NCI-H2081 (cell line): ENCODE measurements around the gene LAMC3.
"Not testable (repeated sequence)": the region's sequence is repeated elsewhere in the genome, so short reads cannot be mapped to it uniquely, and the experiment has no call there.

Experiments
- DNase-seq, 2 experiments: peaks; one replicate each; lab custom pipeline; 2025; lab: John Stamatoyannopoulos, UW

The LAMC3 gene

GRCh38 chr9:131028931-131029573 lies 20.1 kb downstream of the LAMC3 start:
- DNase-seq = no peak

GRCh38 chr9:131029574-131029952 lies 20.6 kb downstream of the LAMC3 start:
- no peak for DNase-seq

DNA sequence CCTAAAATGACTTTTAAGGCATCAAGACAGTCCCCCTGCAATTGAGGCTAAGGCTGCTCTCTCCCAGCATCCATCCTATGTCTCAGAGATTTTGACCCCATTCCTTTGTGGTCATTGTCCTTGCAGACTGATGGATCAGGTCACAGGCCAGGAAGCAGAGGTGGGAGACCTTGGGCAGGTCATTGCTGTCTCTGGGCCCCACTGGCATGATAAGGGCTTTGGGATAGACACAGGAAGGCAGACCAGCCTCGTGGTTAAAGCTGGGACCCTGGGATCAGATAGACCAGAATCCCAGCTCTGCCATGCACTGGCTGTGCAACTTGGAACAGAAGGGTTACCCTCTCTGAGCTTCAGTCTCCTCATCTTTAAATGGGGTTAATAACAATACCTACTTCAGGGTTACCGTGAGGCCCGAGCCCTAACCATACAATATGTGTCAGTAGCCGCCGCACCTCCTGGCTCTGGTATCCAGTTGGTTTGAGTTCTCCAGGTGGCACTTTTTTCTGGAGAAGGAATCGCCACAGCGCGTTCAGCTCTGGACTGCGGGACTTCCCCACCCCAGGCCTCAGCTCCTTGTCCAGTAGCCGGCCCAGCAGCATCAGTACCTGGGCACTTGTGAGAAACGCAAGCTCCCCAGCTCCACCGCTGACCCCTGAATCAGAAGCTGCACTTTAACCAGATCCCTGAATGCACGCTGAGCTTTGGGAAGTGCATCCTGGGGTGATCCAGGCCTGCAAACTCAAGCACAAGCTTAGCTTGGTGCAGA lies 21.4 kb downstream of the LAMC3 start:
- no peak for DNase-seq

DNA sequence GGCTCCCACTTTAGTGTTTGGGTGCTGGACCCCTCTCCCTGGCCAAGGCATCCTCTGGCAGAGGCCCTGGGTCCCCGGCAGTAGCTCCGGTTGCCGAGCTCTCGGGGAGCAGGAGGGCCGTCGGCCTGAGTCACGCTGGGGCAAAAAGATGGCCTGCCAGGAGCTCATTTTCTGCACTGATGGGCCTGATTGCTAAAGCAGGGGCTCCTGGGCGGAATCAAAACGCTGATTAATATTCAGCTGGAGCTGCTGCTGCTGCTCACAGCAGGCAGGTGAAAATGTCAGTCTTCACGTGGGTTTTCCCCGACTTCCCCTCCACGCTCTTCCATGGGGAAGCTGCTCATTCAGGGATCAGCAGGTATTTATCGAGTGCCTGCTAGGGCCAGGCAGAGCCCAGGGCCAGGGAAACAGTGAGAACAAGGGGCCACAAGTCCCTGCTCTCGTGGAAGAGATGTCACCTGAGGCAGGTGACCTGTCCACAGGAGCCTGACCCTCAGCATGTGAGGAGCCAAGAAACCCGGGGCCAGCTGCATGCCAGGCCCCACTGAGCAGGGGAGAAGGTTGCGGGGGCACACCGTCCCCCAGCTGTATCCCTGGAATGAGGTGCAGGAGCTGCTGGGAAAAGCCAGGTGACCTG lies 22.1 kb downstream of the LAMC3 start:
- no peak for DNase-seq

DNA sequence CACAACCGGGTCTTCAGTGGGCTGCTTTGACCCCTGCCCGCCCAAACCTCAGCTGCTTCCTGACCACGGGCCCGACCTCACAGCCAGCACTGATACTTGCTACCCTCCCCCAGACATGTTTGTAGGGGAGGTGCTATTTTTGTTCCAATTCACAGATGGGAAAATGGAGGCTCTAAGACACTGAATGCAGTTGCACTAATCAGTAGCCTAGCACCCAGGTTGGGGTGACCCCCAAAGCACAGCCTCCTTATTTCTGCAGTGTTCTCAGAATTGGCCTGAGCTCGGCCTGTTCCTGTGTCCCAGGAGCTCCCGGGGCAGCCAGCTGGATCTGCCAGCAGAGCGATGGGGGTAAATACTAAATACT lies 22.6 kb downstream of the LAMC3 start:
- no peak for DNase-seq

GRCh38 chr9:131032384-131032783 lies 23.4 kb downstream of the LAMC3 start:
- no peak for DNase-seq

- no peak for DNase-seq
Measured at GRCh38 chr9:131033269-131034224, 24.6 kb downstream of the LAMC3 start.

GRCh38 chr9:131034268-131034667 lies 25.3 kb downstream of the LAMC3 start:
- DNase-seq = no peak

GRCh38 chr9:131034749-131035148 lies 25.8 kb downstream of the LAMC3 start:
- DNase-seq = not testable (repeated sequence)

- DNase-seq = no peak
Measured at GRCh38 chr9:131035548-131035947, 26.6 kb downstream of the LAMC3 start.

DNA sequence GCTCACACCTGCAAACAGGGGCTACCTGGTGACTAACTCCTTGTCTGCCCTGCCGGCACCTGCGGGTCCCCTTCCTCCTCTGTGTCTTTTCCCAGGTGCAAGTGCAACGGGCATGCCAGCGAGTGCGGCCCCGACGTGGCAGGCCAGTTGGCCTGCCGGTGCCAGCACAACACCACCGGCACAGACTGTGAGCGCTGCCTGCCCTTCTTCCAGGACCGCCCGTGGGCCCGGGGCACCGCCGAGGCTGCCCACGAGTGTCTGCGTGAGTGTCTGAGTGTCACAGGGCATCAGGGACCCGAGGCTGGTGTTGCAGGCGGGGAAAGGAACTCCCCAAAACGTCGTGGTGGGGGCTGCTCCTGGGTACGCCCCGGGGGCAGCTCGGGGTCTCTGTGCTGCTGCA lies 27.1 kb downstream of the LAMC3 start:
- DNase-seq = no peak

DNA sequence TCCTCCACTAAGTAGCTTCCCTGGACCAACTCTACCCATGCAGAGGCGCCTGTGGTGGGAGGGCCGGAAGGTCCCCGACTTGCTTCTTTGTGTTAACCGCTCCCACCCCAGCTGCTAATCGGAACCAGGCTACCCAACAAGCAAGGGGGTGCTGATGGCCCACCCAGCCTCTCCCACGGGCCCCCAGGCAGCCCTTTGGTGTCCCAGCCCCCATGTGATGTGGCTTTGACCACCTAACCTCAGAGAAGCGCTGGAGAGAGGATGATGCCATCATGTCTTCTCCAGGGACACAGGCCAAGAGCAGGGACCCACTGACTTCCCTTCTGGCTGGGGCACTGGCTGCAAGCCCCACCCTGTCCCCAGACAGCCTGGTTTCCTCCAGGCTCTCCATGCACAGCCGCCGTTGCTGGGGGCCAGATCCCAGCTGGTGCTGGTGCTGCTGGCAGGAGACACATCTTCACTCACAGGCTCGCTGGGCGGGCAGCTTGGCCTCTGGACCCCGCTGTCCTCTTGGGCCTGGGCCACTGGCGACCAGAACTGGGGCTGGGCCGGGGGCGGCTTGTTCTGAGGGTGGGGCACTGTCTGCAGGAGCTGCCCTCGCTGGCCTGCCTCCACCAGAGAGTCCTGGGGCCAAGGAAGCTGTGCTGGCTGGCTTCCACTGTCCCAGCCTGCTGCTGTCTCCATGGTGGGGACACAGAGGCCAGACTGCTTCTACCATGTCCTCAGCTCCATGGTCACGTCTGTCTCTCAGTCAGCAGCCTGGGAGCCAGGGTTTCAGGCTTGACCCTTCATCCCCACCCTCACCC lies 27.8 kb downstream of the LAMC3 start:
- no peak for DNase-seq

GRCh38 chr9:131037335-131038255 lies 28.6 kb downstream of the LAMC3 start:
- no peak for DNase-seq

- no peak for DNase-seq
Measured at GRCh38 chr9:131038256-131039128, 29.5 kb downstream of the LAMC3 start.

- DNase-seq = no peak
Measured at GRCh38 chr9:131039129-131039954, 30.4 kb downstream of the LAMC3 start.

GRCh38 chr9:131042666-131043065 lies 33.7 kb downstream of the LAMC3 start:
- no peak for DNase-seq

DNA sequence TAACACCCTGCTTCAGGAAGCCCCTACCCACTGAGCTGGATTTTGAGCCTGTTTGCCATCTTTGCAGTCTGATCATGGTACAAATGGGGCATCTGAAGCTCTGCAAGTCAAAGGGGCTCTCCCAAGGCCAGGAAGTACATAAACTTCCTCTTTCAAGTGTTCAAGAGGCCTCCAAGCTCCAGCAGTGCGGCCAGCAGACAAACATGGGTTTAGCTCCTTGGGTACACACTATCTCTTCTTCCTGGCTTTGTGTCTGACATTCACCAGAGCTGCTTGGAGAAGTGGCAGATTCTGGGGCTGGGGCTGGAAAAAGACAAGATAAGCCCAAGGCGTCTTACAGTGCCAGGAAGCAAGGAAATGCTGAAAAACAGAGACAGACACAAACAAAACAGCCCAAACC lies 34.1 kb downstream of the LAMC3 start:
- DNase-seq = no peak

DNA sequence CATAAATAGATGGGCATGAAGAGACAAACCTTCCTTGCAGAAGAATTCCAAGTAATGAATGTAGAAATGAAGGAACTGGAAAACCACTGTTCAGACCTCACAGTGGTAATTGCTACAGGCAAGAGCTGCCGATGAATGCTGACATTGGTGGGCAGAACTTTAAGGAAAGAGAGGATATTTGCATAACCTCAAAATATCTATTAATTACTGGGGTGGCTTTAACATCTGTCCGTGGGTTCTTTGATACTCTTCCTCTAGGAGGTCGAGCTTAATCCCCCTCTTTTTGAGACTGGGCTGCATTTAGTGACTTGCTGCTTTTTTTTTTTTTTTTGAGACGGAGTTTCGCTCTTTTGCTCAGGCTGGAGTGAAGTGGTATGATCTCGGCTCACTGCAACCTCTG lies 34.7 kb downstream of the LAMC3 start:
- no peak for DNase-seq
